Fibroblast of peridontal ligament (primary cell): Measurements from ENCODE around the gene PDE4D.

Source experiments
- DNase-seq: peaks from one replicate; pipeline ENCODE4 v3.0.0-alpha.2; 2010; ENCODE audit errors: extremely low read depth

Gene PDE4D

DNA sequence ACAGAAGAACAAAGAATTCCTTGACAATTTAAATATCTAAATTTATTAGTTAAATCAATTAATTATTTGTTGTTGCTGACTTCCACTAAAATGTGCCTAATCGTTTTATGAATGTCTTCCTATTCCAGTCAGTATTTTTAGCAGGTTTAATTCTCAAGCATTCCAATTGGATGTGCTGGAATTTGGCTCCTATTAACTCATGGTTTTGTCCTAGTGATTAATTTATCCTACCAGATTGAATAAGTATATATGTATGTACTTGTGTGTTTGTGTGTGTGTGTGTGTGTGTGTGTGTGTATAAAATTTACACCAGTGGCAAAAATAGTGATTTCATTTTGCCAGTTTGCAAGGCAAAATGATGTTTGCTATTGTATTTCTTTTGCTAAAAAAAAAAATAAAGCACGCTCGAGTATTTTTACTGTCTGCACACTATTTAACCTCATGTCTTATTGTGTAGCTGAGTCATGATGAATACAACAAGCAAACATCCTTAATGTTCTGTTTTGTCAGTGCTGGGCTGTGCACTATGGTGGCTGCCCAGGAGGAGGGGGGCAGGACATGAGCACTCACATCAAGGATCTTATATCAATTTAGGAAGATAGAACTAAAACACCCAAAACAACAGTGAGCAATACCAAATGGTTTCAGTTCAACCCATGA, 375.5 kb downstream of the PDE4D start:
- DNase-seq = peak; percentile 15

- DNase-seq = no peak
Observed at GRCh38 chr5:59516161-59516560, 377.4 kb downstream of the PDE4D start.

GRCh38 chr5:59506285-59506877, 387.1 kb downstream of the PDE4D start:
- DNase-seq = peak; percentile 59

DNA sequence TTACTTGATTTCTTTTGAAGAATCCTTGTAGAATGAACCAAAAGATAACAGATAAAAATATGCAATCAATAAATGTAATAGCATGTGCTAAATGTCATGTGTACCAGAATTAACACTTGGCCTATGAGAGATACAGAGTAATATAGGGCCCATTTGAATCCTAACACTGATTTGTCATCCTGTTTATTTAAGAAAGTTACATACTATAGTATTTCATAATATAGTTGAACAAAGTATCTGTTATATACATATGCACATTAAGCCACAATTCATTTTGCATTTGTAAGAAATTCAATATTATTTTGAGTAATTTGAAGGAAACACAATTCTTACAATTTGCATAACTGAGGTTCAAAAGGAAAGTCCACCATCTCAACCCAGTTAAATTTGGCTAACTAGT, 389.5 kb downstream of the PDE4D start:
- DNase-seq = no peak

DNA sequence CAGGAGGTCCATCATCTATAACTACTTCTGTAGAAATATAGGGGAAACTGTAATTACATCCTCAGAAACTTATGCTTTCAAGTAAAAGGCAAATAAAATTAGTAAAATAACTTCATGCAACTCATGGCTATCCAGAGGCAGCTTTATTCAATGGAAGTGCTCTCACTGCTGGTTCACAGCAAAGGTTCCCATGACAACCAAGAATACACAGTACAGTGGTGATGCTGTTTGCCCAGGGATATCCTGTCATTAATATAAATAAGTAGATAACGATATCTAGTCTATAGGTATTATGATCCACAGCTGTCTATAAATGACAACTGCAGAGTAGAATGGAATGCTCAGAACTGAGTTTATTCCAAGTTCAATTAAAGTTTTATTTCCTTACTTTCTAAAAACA, 390.3 kb downstream of the PDE4D start:
- DNase-seq = no peak

DNA sequence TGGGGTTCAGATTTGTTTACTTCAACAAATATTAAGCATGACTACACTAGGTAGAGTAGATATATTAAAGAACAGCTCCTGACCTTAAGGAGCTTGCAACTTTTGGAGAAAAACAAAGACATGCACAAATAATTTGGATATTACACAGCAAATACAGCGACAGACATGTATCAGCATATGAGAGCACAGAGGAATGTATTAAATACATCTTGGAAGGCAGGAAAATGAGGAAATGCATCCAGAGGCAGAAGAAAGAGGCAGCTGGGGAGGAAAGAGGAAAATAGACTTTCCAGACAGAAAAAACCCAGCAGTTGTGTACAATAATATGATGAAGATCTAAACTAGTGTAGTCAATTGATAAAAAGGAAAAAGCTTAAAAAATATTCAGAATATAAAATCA, 392.2 kb downstream of the PDE4D start:
- no peak for DNase-seq

- DNase-seq = no peak
Observed at GRCh38 chr5:59500014-59500413, 393.5 kb downstream of the PDE4D start.

GRCh38 chr5:59497207-59497606, 396.3 kb downstream of the PDE4D start:
- DNase-seq = no peak

- DNase-seq = no peak
Observed at GRCh38 chr5:59496524-59497134, 396.9 kb downstream of the PDE4D start.

DNA sequence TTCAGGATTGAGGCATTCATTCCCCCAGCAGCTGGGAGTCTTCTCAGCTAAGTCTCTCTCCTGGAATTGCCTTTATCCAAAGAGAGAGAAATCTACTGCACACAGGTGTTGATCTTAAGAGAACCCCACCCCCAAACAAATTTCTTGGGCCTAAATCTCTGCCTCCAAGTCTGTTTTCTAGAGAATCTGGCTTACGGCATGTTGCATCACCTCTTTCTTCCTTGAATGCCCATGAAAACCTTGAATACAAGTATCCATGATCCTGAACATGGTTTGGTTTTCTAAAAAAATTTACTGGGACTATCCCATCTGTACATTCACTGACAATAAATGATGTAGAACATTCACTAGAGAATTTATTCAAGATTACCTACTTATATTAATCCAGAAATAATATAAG, 401.6 kb downstream of the PDE4D start:
- DNase-seq = no peak

DNA sequence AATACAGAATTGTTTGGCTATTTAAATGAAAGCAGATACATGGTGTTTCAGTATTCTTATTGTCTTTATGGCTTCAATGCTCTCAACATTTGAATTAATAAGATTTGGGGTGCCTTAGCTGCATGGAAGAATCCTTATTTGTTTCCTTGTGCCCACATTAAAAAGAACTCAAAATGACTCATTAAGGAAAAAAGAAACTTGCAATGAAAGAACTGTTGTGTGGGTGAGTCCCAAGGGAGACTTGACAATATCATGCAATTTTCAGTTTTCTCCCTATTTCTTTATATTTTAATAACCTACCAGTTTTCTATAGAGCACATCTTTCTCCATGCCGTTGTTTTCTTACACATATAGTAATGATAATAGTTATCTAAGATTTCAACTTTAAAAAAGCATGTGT, 404.0 kb downstream of the PDE4D start:
- DNase-seq = no peak

DNA sequence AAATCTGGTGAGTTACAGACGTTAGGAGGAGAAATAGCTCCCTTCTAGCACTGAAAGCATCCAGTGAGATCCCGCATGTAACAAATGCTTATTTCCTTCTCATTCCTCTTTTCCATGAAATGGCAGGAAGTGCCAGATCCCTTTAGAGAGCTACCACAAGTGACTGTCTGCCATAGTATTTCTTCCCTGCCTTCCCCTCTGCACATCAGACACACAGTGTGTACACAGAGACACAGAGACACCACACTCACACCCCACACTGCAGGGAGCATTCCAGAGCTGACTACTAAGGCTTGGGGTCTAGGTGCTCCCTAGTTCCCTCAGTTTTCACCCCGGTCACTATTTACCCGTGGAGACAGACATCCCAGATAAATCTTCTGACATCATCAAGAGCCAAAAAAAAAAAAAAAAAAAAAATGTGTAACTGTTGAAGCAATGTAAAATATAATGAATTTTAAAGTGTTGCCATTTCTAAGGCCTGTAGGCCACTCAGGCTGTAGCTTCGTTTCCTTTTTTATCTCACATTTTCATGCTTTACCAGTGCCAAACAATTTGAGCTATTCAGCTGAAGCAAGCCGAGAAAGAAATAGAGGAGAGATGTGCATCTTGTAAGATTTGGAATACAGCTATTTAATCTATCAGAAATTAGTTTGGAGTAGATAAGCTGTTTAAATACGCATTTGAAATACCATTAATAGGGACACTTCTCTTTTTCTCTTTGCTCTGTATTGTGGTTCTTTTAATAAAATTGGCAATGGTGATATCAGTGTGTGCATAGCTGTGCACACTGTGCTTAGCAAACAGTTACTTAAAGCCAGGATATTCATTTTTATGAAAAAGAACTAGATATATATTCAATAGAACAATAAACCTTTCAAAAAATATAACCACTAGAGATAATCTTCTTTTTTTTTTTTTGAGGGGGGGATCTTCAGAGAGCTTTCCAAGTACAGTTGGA, 405.5 kb downstream of the PDE4D start:
- no peak for DNase-seq

DNA sequence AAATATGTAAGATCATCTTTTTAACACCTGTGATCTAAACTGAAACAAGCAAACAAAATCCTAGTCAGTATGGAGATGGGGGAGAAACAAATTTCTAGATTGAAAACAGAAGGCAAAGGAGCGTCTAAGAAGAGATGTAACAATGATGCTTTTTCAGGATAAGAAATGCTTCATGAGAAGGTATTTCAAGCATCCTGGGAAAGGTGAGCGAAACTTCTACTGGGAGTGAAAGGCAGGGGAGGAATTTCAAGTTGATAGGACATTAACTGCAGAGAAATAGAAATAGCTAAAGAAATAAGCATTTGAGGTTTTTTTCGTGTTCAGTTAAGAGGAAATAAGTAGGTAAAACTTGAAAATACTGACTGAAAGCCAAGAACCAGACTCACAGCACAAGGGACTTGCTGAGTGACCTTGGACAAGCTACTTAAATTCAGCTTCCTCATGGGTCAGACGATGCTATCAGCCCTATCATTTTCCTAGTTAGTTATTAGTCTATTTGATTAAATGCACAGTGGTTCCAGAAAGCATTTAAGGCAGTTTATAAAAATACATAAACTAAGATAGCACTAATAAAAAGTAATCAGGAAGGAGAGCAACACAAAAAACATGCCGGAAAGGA, 406.3 kb downstream of the PDE4D start:
- DNase-seq = no peak

DNA sequence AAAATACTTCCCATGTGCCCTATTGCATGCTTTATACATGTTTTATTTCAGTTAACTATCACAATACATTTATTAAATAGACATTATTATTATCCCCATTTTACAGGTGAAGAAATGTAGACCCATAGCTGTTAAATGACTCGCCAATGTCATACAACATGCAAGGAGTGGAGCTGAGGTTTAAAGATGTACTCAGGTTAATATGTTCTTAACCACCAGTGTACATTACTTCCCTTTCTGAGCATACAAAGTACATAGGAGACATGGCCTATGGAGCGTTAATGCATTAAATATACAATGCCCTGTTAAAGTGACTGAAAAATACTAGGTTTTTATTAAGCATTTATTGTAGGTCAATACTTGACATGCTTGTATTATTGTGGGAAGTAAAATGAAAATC, 407.0 kb downstream of the PDE4D start:
- no peak for DNase-seq

DNA sequence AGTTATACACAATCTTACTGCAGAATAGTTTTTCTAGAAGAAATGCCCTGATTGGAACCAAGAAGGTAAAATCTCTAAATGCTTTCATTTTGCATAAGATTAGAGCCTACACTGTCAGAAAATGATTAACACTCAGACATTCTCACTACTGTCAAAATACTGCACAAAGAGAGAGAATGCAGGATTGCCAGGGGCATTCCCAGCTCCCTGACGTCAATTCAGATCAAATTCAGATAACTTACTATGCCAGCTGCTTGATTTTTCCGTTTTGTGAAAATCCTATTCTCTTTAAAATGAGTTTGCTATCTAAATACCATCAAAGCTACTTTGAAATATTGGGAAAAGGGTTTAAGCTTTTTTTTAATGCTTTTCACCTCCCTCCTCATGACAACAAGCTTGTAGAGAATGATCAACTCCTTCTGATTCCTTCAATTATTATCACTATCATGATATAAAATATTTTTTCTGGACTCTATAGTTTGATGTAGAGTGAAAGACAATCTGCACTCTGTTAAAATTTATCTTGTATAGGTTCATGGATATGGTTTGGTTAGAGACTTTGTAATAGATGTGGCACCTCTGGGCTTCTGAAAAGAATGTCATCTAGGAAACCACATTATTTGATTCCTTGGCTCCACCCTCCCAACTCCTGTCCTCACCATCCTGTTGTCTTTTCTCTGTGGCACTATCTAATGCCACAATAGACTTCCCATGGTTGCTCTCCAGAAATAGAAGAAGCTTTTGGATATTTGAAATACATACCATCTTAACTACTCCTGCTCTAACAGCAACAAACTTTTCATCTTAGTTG, 407.7 kb downstream of the PDE4D start:
- no peak for DNase-seq

DNA sequence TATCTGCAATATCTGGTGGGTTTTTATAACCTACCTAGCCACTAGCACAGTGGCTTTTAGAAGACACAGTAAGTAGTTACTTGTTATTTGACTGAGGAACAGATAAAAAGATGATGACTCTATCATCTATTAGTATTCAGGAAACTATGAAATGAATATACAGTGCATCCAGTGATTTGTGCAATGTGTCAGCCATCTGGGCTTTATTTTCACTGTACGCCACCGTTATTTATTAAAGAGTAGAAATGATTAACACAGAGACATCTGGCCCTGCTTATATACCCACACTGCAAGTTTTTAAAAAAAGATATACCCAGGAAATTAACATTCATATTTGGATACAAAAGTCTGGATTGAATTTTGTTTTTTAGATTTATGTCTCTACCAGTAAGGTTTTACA, 408.4 kb downstream of the PDE4D start:
- no peak for DNase-seq

- DNase-seq = no peak
Observed at GRCh38 chr5:59484618-59485017, 408.9 kb downstream of the PDE4D start.

DNA sequence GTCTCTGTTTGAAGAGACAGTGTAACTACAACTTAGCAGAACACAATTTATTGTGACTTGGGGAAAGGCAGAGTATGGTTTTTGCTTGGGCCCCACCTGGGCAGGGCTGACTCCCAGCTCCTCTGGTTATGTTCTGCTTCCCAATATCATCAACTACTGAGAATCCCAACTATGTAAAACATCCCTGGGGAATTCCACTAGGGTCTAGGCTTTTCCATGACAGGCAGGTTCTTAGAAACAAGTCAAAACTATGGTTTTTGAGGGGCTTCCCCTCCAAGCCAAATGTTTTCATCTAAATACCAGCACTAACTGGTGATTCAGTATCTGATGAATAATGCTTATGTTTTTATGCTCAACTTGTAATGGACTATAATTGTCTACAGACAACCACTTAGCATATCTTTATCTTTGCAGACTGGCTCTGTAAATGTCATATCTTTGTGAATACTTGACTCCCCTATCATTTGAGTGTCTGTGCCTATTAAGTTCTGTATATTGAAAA, 409.5 kb downstream of the PDE4D start:
- no peak for DNase-seq

- no peak for DNase-seq
Observed at GRCh38 chr5:59479086-59479485, 414.4 kb downstream of the PDE4D start.

GRCh38 chr5:59474324-59474723, 419.2 kb downstream of the PDE4D start:
- DNase-seq = no peak

DNA sequence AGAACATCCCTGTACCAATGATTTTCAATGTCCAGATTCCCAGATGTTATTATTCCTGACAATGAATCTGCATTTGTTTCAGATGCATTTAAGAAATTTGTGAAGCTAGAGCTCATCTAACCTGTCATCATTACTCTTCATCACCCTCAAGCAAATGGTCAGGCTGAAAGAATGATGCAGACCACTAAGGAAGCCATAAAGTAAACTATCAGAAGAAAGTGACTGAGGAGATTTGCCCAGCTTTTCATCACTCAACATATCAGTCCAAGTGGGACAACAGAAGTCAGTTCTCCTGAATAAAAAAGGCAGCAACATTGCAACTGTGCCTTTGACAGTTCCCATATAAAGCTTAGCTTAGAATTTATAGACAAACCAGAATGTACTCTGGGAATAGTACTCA, 419.9 kb downstream of the PDE4D start:
- no peak for DNase-seq
